Spinal cord (tissue), 10 donors: ENCODE results near the gene PRRC2B. TPM values are rescaled to one million over a fixed set of nuclear protein-coding genes. Genes with fewer than 3 reads are reported as not detected.

Experiments
- DNase-seq, 6 donors: peaks; one replicate each; pipeline versions ENCODE4 v3.0.0 to v3.0.0-alpha.2; 2013 to 2015; ENCODE audit warnings: low spot score in 6 of 6, low read depth in 4 of 6
- H3K27ac ChIP-seq: one replicate; pipeline ENCODE4 v1.5.1; 2013; ENCODE audit warnings: low read depth, low read length, control low read depth
- H3K27me3 ChIP-seq: one replicate; pipeline ENCODE4 v1.6.1; 2013; ENCODE audit warnings: low read length; ENCODE audit not compliant: control insufficient read depth, insufficient read depth
- H3K36me3 ChIP-seq: one replicate; pipeline ENCODE4 v1.6.1; 2013; ENCODE audit warnings: low read length; ENCODE audit not compliant: control insufficient read depth, insufficient read depth
- H3K4me1 ChIP-seq: one replicate; pipeline ENCODE4 v1.6.1; 2013; ENCODE audit warnings: low read length; ENCODE audit not compliant: control insufficient read depth, insufficient read depth
- H3K4me3 ChIP-seq: one replicate; pipeline ENCODE4 v1.5.1; 2013; ENCODE audit warnings: low read depth, low read length, control low read depth
- H3K9me3 ChIP-seq: one replicate; pipeline ENCODE4 v1.6.1; 2013; ENCODE audit warnings: low read length; ENCODE audit not compliant: control insufficient read depth, insufficient read depth
- WGBS: methylation state at CpG from one replicate; pipeline ENCODE4 v1.1.5; 2013; ENCODE audit warnings: missing lambda C conversion rate; ENCODE audit not compliant: insufficient coverage; 5-methylcytosine and 5-hydroxymethylcytosine counted together
- polyA plus RNA-seq, 2 donors: library from polyadenylated mRNA; unstranded; fragments of 120-200 nt; gene quantifications; one replicate each; pipeline ENCODE4 v1.2.1, GENCODE V29; 2013; ENCODE audit not compliant: insufficient read length in 2 of 2
- total RNA-seq, 2 donors: library from RNA; depleted of rRNA in 1 of 2; stranded (reverse); fragments of 120-200 nt in 1 of 2; fragments of >200 nt in 1 of 2; gene quantifications; one replicate each; pipeline versions ENCODE4 v1.2.3 to v1.2.4, GENCODE V29; 2013 to 2014
- donor health status: healthy.

PRRC2B gene
- total and polyA plus RNA-seq, 4 donors = 112 to 219 (median 158) TPM

DNA sequence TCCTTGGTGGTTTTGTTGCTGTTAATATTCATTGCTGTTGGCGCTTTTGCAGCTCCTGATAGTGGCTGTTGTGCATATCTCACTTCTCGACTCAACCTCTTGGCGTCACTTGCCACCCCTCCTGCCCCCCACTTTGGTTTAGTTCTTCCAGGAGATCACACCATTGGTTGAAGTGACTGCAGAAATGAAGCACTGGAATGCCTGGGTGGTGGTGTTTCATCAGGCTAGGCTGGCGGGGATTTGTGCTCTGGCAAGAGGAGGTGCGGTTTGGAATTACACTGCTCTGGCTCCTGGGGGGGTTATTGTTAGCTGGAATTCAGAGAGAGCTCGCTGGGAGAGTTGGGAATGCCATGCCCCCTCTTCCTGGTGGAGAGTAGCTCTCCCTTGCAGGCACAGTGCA, 11.5 kb downstream of the PRRC2B start:
- H3K4me1 ChIP-seq = peaks cover 74% of the 10 kb centered on the region
- no peaks in the 10 kb centered on the region for H3K36me3 ChIP-seq
- peak overlapping the region; percentile 38 for H3K27ac ChIP-seq
- H3K27me3 ChIP-seq = no peaks in the 10 kb centered on the region
- DNase-seq = peak in 1 of 6 donors; percentile 46
- H3K9me3 ChIP-seq = no peaks in the 10 kb centered on the region
- no peak overlapping the region for H3K4me3 ChIP-seq
- whole genome bisulfite sequencing = 17% methylated on average over 3 of the region's 6 CpGs

DNA sequence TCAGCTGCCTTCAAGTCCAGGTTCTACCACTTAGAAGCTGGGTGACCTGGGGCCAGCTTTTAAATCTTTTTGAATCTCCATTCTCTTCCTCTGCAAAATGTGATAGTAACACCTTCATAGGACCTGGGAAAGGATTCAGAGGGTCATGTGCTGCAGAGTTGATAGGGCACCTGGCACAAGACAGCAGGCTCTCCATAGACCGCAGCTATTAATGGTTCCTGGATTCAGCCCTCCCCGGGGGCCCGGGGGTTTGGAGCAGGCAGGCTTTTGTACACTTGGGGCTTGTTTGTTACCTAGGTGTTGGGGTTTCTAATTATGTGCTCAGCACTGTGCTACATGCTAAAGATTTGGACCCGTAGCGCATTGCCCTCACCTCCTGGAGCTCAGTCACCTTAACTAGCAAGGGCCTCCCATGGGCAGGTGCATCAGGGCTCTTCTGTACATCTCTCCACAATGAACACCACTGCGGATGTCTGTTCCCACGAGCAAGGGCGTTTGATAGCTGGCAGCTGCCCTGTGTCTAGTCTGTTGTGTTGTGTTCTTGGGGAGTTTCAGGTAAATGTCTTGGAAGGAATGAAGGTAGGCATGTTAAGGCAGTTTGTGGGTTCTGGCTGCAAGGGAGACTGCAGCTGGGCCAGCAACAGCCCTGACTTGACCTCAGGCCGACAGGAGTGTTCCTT, 12.1 kb downstream of the PRRC2B start:
- Histone ChIP-seq H3K27me3 (no peaks in the 10 kb centered on the region), H3K36me3 (no peaks in the 10 kb centered on the region), H3K4me1 (peaks cover 74% of the 10 kb centered on the region), H3K27ac (peak overlapping the region; percentile 38), H3K9me3 (no peaks in the 10 kb centered on the region), H3K4me3 (no peak overlapping the region)
- 41% methylated on average over 6 of the region's 9 CpGs for WGBS
- DNase-seq = no peak

DNA sequence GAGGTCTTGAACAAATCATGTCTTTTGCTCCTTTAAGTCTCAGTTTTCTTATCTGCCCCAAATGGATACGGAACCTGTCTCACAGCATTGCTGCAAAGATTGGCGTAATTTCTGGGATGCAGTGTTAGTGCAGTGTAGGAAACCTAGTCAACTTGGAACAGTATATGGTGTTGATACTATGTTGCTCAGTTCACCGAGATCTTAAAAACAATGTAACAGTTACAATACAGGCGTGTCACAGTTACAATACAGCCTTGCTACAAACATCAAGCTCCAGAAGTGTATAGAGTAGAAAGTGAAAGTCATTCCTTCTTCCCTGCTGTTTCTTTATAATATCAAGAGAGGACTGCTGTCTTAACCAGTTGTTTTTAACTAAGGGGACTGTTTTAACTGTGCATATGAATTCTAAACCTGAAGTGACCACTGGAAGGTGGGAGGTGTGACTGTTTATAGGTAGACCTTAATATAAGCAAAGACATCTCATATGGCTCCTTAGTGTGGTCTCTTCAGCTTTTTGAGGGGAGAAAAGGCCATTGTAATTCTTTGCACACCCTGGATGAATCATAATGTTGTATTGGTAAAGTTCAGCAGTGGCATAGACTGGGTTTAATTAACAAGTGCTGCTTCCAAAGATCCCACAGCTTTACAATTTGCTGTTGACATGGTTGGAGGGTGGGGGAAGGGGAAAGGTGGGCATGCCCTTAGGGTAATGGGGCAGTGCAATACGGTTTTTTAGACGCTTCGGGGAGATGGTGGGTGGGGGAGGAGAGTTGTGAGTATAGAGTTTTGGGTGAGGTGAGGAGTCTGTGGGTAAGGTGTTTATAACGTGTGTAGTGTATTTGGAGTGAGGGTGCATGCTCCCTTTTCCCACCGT, 12.9 kb downstream of the PRRC2B start:
- no peak for DNase-seq
- H3K27me3 ChIP-seq = no peaks in the 10 kb centered on the region
- H3K27ac ChIP-seq = peak overlapping the region; percentile 38
- H3K9me3 ChIP-seq = no peaks in the 10 kb centered on the region
- H3K4me1 ChIP-seq = peaks cover 72% of the 10 kb centered on the region
- 25% methylated on average over 4 of the region's 9 CpGs for WGBS
- H3K36me3 ChIP-seq = no peaks in the 10 kb centered on the region
- H3K4me3 ChIP-seq = no peak overlapping the region

DNA sequence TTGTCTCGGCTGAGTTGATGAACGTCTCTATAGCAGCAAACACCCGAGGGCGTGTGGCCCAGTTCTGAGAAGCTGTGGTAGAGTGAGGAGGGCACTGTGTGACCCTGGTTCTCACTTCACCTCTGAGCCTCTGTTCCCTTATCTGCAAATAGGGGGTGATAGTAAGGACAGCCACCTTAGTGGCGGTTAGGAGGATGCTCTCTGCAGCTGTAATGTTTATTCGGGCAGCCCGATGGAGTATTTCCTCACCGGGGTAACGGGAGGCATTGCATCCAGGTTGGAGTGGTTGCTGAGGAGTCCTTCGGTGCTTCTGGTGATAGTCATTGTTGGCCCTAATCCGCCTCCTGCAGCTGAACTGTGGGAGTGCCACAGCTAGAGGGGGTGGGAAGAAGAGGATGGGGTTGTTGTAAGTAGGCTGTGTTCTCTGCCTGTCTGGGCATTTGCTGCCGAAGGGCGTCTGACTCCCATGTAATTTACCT, 13.9 kb downstream of the PRRC2B start:
- Histone ChIP-seq H3K4me3 (no peak overlapping the region), H3K27me3 (no peaks in the 10 kb centered on the region), H3K36me3 (no peaks in the 10 kb centered on the region), H3K9me3 (no peaks in the 10 kb centered on the region), H3K4me1 (peaks cover 68% of the 10 kb centered on the region), H3K27ac (peak overlapping the region; percentile 4)
- 12% methylated on average over 7 of the region's 13 CpGs for WGBS
- peak in 1 of 6 donors; percentile 62 for DNase-seq

DNA sequence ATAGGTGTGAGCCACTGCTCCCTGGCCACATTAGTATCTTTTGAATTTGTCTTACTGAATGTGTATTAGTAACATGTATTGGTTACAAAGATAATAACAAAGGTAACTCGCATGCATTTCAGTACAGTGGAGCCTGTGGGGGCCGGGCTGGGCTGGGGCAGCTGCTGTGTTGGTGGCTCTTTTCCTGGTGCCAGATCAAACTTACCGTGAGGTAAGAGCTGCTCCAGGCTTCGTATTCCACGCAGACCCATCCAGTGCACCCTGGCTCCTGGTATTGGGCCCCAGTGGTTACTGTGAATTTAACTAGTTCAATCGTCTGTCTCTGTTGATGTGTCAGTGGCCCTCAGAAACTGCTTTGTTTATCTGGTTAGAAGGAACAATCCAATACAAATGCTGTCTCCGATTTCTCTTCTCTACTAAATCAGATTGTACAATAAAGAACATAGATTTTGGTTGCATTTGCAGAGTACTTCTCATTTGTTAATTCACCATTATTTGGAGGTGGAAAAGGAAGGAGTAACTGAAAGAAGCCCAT, 15.6 kb downstream of the PRRC2B start:
- H3K36me3 ChIP-seq = peaks cover 4% of the 10 kb centered on the region
- no peak overlapping the region for H3K4me3 ChIP-seq
- H3K27me3 ChIP-seq = no peaks in the 10 kb centered on the region
- DNase-seq = no peak
- H3K4me1 ChIP-seq = peaks cover 51% of the 10 kb centered on the region
- WGBS = 40% methylated on average over 2 of the region's 7 CpGs
- H3K27ac ChIP-seq = no peak overlapping the region
- no peaks in the 10 kb centered on the region for H3K9me3 ChIP-seq

DNA sequence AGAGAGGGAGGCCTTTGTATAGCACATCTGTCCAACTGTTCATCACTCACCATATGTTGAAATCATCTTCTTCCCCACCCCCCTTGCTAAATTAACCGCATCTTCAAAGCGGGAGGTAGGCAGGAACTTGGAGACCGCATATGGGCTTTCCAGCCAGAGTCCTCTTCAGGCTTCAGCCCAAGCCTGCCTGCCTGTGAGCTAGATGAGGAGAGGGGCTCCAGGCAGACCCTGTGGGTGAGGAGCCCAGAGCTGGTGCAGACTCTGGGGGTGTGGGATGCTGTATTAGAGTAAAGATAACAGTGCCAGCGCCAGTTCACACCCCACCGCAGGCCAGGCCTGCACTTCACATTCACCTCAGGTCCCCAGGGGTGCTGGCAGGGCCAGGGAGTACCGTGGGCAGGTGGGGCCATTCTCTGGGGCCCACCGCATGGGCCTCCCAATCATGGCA, 16.2 kb downstream of the PRRC2B start:
- peaks cover 10% of the 10 kb centered on the region for H3K36me3 ChIP-seq
- no peaks in the 10 kb centered on the region for H3K27me3 ChIP-seq
- no peak overlapping the region for H3K27ac ChIP-seq
- H3K4me3 ChIP-seq = no peak overlapping the region
- no peaks in the 10 kb centered on the region for H3K9me3 ChIP-seq
- peaks cover 49% of the 10 kb centered on the region for H3K4me1 ChIP-seq
- 61% methylated on average over 7 of the region's 7 CpGs for WGBS
- peak in 1 of 6 donors; percentile 38 for DNase-seq

DNA sequence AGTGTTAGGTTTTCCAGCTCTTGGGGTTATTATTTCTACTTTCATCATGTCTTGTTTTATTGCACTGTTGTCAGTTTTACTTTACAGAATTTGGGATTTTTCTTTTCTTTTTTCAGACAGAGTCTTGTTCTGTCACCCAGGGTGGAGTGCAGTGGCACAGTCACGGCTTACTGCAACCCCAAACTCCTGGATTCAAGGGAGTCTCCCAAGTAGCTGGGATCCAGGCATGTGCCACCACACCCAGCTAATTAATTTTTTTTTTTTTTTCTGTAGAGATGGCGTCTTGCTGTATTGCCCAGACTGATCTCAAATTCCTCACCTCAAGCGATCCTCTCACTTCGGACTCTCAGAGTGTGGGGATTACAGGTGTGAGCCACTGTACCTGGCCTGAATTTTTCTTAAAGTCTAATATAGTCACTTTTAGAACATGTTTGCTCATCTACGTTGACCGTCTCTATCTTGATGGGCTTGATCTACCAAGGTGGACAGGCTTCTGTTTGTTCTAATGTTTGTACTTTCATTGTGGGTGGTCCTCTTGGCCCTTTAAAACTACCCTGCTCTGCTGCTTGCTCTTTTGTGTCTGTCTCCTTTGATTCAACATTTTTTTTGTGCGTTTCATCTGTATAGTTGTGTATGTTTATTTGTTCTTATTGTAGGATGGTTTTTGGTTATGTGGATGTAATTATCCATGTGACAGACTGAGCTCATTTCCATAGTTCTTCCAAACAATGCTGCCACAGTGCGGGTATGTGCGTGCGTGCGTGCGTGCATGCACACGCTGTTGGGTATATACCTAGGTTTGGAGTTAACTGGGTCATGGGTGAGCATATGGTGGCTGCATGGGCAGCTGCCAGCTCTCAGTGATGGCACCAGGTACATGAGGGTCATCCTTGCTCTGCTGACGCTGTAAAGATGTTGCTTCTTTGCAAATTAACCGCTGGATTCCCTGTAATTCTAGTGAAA, 18.1 kb downstream of the PRRC2B start:
- 66% methylated on average over 7 of the region's 15 CpGs for WGBS
- DNase-seq = no peak
- Histone ChIP-seq H3K9me3 (no peaks in the 10 kb centered on the region), H3K27ac (no peak overlapping the region), H3K4me1 (peaks cover 37% of the 10 kb centered on the region), H3K36me3 (peaks cover 10% of the 10 kb centered on the region), H3K4me3 (no peak overlapping the region), H3K27me3 (no peaks in the 10 kb centered on the region)

DNA sequence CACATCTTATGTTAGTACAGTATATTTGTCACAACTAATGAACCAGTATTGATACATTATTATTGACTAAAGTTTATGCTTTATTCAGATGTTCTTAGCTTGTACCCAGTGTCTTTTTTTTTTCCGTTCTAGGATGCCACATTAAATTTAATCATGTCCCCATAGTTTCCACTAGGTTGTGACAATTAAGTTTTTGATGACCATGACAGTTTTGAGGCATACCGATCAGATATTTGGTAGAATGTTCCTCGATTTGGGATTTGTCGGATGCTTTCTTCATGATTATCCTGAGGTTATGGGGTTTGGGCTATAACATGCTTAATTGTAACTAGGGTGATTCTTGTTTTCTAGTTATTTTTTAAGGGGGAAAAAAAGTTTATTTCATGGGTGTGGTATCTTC, 22.6 kb downstream of the PRRC2B start:
- WGBS = 100% methylated on average over 2 of the region's 4 CpGs
- H3K27ac ChIP-seq = no peak overlapping the region
- H3K4me1 ChIP-seq = peaks cover 52% of the 10 kb centered on the region

More for the DNA sequence above, 22.6 kb downstream of the PRRC2B start:
- peaks cover 17% of the 10 kb centered on the region for H3K36me3 ChIP-seq
- DNase-seq = no peak
- H3K9me3 ChIP-seq = no peaks in the 10 kb centered on the region
- H3K27me3 ChIP-seq = no peaks in the 10 kb centered on the region
- no peak overlapping the region for H3K4me3 ChIP-seq
